Ovary (tissue), 3 donors: ENCODE results near the gene KCNK4.

Experiments used
- POLR2A ChIP-seq: fragments of 450-650 bp; IDR thresholded peaks from one replicate; pipeline ENCODE4 v1.6.1; 2017; ENCODE audit warnings: antibody characterized with exemption, mild to moderate bottlenecking, moderate library complexity
- TF ChIP-seq, protein P1 (sequence below), 3 donors: fragments of 450-650 bp in 2 of 3; fragments of 200-600 bp in 1 of 3; IDR thresholded peaks; one replicate each; pipeline versions ENCODE4 v1.5.1 to v1.8.0; 2016 to 2022; ENCODE audit warnings: antibody characterized with exemption in 3 of 3, mild to moderate bottlenecking in 1 of 3
- donor health status: DM: no; HTN: no; CAD: no.

DNA sequence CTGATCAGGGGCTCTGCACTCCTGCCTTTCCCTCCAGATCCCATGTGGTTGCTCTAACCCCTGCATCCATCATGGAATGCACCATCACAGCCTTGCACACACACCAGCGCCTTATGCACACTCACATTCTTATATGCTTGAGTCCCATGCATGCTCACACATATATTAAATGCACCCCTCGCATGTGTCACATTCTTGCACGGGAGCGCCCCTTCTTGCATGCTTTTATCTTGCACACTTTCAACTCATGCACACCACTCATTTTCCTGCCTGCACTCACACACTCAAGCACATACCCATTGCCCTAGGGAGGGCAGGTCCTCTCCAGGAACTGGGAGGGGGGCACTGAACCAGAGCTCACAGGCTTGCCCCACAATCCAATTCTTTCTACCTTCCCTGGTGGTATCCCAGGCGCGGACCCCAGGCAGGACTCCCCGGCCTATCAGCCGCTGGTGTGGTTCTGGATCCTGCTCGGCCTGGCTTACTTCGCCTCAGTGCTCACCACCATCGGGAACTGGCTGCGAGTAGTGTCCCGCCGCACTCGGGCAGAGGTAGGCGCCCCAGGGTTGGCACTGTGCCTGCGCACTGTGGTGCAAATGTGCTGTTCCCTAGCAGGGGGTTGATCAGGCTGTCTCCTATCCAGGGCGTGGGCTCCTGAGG is 6.7 kb downstream of the KCNK4 start:
- TF ChIP-seq, protein P1, sequence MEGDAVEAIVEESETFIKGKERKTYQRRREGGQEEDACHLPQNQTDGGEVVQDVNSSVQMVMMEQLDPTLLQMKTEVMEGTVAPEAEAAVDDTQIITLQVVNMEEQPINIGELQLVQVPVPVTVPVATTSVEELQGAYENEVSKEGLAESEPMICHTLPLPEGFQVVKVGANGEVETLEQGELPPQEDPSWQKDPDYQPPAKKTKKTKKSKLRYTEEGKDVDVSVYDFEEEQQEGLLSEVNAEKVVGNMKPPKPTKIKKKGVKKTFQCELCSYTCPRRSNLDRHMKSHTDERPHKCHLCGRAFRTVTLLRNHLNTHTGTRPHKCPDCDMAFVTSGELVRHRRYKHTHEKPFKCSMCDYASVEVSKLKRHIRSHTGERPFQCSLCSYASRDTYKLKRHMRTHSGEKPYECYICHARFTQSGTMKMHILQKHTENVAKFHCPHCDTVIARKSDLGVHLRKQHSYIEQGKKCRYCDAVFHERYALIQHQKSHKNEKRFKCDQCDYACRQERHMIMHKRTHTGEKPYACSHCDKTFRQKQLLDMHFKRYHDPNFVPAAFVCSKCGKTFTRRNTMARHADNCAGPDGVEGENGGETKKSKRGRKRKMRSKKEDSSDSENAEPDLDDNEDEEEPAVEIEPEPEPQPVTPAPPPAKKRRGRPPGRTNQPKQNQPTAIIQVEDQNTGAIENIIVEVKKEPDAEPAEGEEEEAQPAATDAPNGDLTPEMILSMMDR (IDR thresholded peaks at IDR 0.05), result no peak
- no peak for TF ChIP-seq POLR2A
